ENCODE results near the gene ABCC4. TPM values are rescaled to one million over a fixed set of nuclear protein-coding genes. Genes with fewer than 3 reads are reported as not detected.

The ABCC4 gene
- total RNA-seq, 1 experiment from 2014 or later: 12.5 TPM

- Mint-ChIP-seq H3K27me3 (ENCODE audit: unreplicated experiment) (no peaks in the 10 kb centered on the region), H3K4me3 (ENCODE audit: low read depth, unreplicated experiment) (no peak overlapping the region), H3K4me1 (ENCODE audit: low read depth, unreplicated experiment) (peaks cover 31% of the 10 kb centered on the region), H3K36me3 (ENCODE audit: insufficient read depth, unreplicated experiment) (no peaks in the 10 kb centered on the region), H3K9me3 (ENCODE audit: low read depth, unreplicated experiment) (peaks cover 4% of the 10 kb centered on the region), H3K27ac (ENCODE audit: unreplicated experiment) (no peak overlapping the region)
- no peak for DNase-seq
- intact Hi-C loops (cut with micrococcal nuclease; ENCODE audit: unreplicated experiment): no loop called here
- CTCF ChIA-PET: no interaction called here
- no peak for TF ChIP-seq CTCF (IDR thresholded peaks at IDR 0.05; ENCODE audit: unreplicated experiment)
- BruUV-seq (replicated peaks): no TSS peak
Observed at GRCh38 chr13:95253033-95253432, 48.2 kb downstream of the ABCC4 start.

- no peak for TF ChIP-seq CTCF (IDR thresholded peaks at IDR 0.05; ENCODE audit: unreplicated experiment)
- peaks cover 4% of the 10 kb centered on the region for H3K9me3 Mint-ChIP-seq (ENCODE audit: low read depth, unreplicated experiment)
- no peak overlapping the region for H3K4me3 Mint-ChIP-seq (ENCODE audit: low read depth, unreplicated experiment)
- CTCF ChIA-PET: no interaction called here
- no peaks in the 10 kb centered on the region for H3K36me3 Mint-ChIP-seq (ENCODE audit: insufficient read depth, unreplicated experiment)
- H3K27ac Mint-ChIP-seq (ENCODE audit: unreplicated experiment): no peak overlapping the region
- no peak for DNase-seq
- peaks cover 34% of the 10 kb centered on the region for H3K4me1 Mint-ChIP-seq (ENCODE audit: low read depth, unreplicated experiment)
- intact Hi-C loops (cut with micrococcal nuclease; ENCODE audit: unreplicated experiment): no loop called here
- BruUV-seq (replicated peaks): no TSS peak
- no peaks in the 10 kb centered on the region for H3K27me3 Mint-ChIP-seq (ENCODE audit: unreplicated experiment)
Observed at GRCh38 chr13:95251641-95252040, 49.6 kb downstream of the ABCC4 start.

GRCh38 chr13:95250961-95251360 is 50.3 kb downstream of the ABCC4 start:
- no peak overlapping the region for H3K27ac Mint-ChIP-seq (ENCODE audit: unreplicated experiment)
- intact Hi-C loops (cut with micrococcal nuclease; ENCODE audit: unreplicated experiment): no loop called here
- peaks cover 4% of the 10 kb centered on the region for H3K9me3 Mint-ChIP-seq (ENCODE audit: low read depth, unreplicated experiment)
- CTCF ChIA-PET: interaction anchor here (0.6 kb wide), 1 partner anchor 611 kb away, joined by 3 read pairs; no protein-coding TSS in a partner anchor
- H3K4me3 Mint-ChIP-seq (ENCODE audit: low read depth, unreplicated experiment): no peak overlapping the region
- no peak for DNase-seq
- H3K27me3 Mint-ChIP-seq (ENCODE audit: unreplicated experiment): no peaks in the 10 kb centered on the region
- H3K36me3 Mint-ChIP-seq (ENCODE audit: insufficient read depth, unreplicated experiment): no peaks in the 10 kb centered on the region
- TF ChIP-seq CTCF (IDR thresholded peaks at IDR 0.05; ENCODE audit: unreplicated experiment): no peak
- no TSS peak for BruUV-seq (replicated peaks)
- peaks cover 34% of the 10 kb centered on the region for H3K4me1 Mint-ChIP-seq (ENCODE audit: low read depth, unreplicated experiment)

GRCh38 chr13:95248953-95249352 is 52.3 kb downstream of the ABCC4 start:
- DNase-seq: no peak
- Mint-ChIP-seq H3K9me3 (ENCODE audit: low read depth, unreplicated experiment) (no peaks in the 10 kb centered on the region), H3K4me1 (ENCODE audit: low read depth, unreplicated experiment) (peaks cover 16% of the 10 kb centered on the region), H3K27ac (ENCODE audit: unreplicated experiment) (no peak overlapping the region), H3K36me3 (ENCODE audit: insufficient read depth, unreplicated experiment) (no peaks in the 10 kb centered on the region), H3K27me3 (ENCODE audit: unreplicated experiment) (no peaks in the 10 kb centered on the region), H3K4me3 (ENCODE audit: low read depth, unreplicated experiment) (no peak overlapping the region)
- BruUV-seq (replicated peaks): no TSS peak
- intact Hi-C loops (cut with micrococcal nuclease; ENCODE audit: unreplicated experiment): no loop called here
- CTCF ChIA-PET: no interaction called here
- no peak for TF ChIP-seq CTCF (IDR thresholded peaks at IDR 0.05; ENCODE audit: unreplicated experiment)
